GM12878 (cell line): ENCODE data around the gene DNAJC27. TPM values are rescaled to one million over a fixed set of nuclear protein-coding genes. Genes with fewer than 3 reads are reported as not detected.

Experiments used
- ATAC-seq: fragments of 200-7000 bp; cut with Tn5 transposase; 3 replicates; pipeline ENCODE4 v1.9.1; 2020; ENCODE audit warnings: mild to moderate bottlenecking, moderate library complexity
- BruUV-seq: library from RNA; stranded (reverse); fragments of 400-500 nt; replicated peaks from 2 replicates; lab custom pipeline; 2021; lab: Mats Ljungman, UMichigan
- CTCF ChIA-PET: fragments of 300-600 bp; sonication (Branson Sonifier 250); formaldehyde crosslinking; extraction: SDS; loops from one replicate; lab custom pipeline; 2021; ENCODE audit warnings: inconsistent platforms; lab: Yijun Ruan, JAX
- POLR2A ChIA-PET: fragments of 350-600 bp; formaldehyde crosslinking; extraction: SDS; loops from one replicate; lab custom pipeline; 2021; ENCODE audit warnings: inconsistent platforms; lab: Charles Lee
- RAD21 ChIA-PET: fragments of 300-600 bp; sonication (Branson Sonifier 250); formaldehyde crosslinking; loops from one replicate; lab custom pipeline; 2023; ENCODE audit warnings: antibody characterized with exemption; ENCODE audit not compliant: unreplicated experiment; lab: Charles Lee
- SMC1A ChIA-PET: fragments of 300-600 bp; sonication (Branson Sonifier 250); formaldehyde crosslinking; loops from one replicate; lab custom pipeline; 2023; ENCODE audit not compliant: unreplicated experiment, uncharacterized antibody; lab: Charles Lee
- DNase-seq: peaks from one replicate; pipeline ENCODE4 v3.0.0-alpha.2; 2011; ENCODE audit warnings: low read depth, low spot score
- FAIRE-seq: peaks from 3 replicates; lab custom pipeline; 2011; peaks lifted over from hg19 to GRCh38; lab: Jason Lieb, UNC
- H2AFZ ChIP-seq: 2 replicates; pipeline ENCODE4 v1.6.0; 2011; ENCODE audit warnings: low read depth, low read length, control low read depth; ENCODE audit not compliant: control insufficient read depth
- H3K27ac ChIP-seq: 2 replicates; pipeline ENCODE4 v1.5.1; 2011; ENCODE audit warnings: control low read depth; ENCODE audit not compliant: control insufficient read depth, insufficient read depth
- H3K27me3 ChIP-seq, 2 experiments: replicated peaks in 1 of 2; 2 replicates each; pipeline versions ENCODE4 v1.6.0 to v1.6.1; 2011; ENCODE audit warnings: low read length in 1 of 2; ENCODE audit not compliant: control insufficient read depth in 2 of 2, insufficient read depth in 2 of 2
- H3K36me3 ChIP-seq, 2 experiments: 2 replicates each; pipeline ENCODE4 v1.5.1; 2011; ENCODE audit warnings: low read length in 1 of 2; ENCODE audit not compliant: control insufficient read depth in 2 of 2, insufficient read depth in 2 of 2
- H3K4me1 ChIP-seq: 2 replicates; pipeline ENCODE4 v1.6.1; 2011; ENCODE audit warnings: mild to moderate bottlenecking, low read length, moderate library complexity, mixed read lengths; ENCODE audit not compliant: control insufficient read depth, insufficient read depth
- H3K4me2 ChIP-seq: 2 replicates; pipeline ENCODE4 v1.6.0; 2011; ENCODE audit warnings: control low read depth; ENCODE audit not compliant: control insufficient read depth, insufficient read depth
- H3K4me3 ChIP-seq: fragments of 200-600 bp; sonication (generic); 2 replicates; pipeline ENCODE4 v1.5.1; 2016
- H3K79me2 ChIP-seq: 2 replicates; pipeline ENCODE4 v1.6.0; 2011; ENCODE audit warnings: low read length; ENCODE audit not compliant: control insufficient read depth, insufficient read depth
- H3K9ac ChIP-seq: 2 replicates; pipeline ENCODE4 v1.8.0; 2011; ENCODE audit warnings: low read length, control low read depth, mixed read lengths; ENCODE audit not compliant: control insufficient read depth, insufficient read depth
- H3K9me3 ChIP-seq: replicated peaks from 3 replicates; pipeline ENCODE4 v1.5.1; 2011; ENCODE audit warnings: mild to moderate bottlenecking, low read length; ENCODE audit not compliant: control insufficient read depth, insufficient read depth
- H4K20me1 ChIP-seq: 2 replicates; pipeline ENCODE4 v1.6.0; 2011; ENCODE audit not compliant: control insufficient read depth, insufficient read depth
- ESRRA ChIP-seq: IDR thresholded peaks from 2 replicates; pipeline ENCODE4 v1.6.1; 2012; ENCODE audit warnings: mild to moderate bottlenecking, low read length, improper control_type of control experiment
- NR2F1 ChIP-seq: fragments of 450-650 bp; conservative IDR thresholded peaks from 2 replicates; pipeline ENCODE4 v1.6.1; 2017; ENCODE audit warnings: mild to moderate bottlenecking
- PAX8 ChIP-seq: fragments of 450-650 bp; IDR thresholded peaks from 2 replicates; pipeline ENCODE4 v1.6.1; 2017; ENCODE audit warnings: mild to moderate bottlenecking, moderate library complexity
- SREBF2 ChIP-seq: IDR thresholded peaks from 2 replicates; pipeline ENCODE4 v1.6.1; 2012; ENCODE audit warnings: mild to moderate bottlenecking, low read length
- WGBS: methylation state at CpG from one replicate; pipeline ENCODE4 v1.1.6; 2016; ENCODE audit warnings: low lambda C conversion rate; ENCODE audit not compliant: insufficient replicate concordance, insufficient coverage; ENCODE audit errors: missing lambda C conversion rate; 5-methylcytosine and 5-hydroxymethylcytosine counted together
- in situ Hi-C: fragments of 300-500 bp; cut with MboI; formaldehyde crosslinking; loops from 9 replicates; pipeline ENCODE4 v1.14.3; 2018; ENCODE audit warnings: mixed read lengths
- intact Hi-C: fragments of 100-400 bp; cut with micrococcal nuclease; formaldehyde crosslinking; loops from one replicate; pipeline ENCODE4 v1.14.2; 2022; ENCODE audit not compliant: unreplicated experiment
- polyA plus RNA-seq, 11 experiments: library from polyadenylated mRNA; depleted of rRNA in 4 of 11; unstranded in 6 of 11; stranded (reverse) in 5 of 11; fragments of >200 nt; fragmentation: Nextera tagmentation in 4 of 11; fragmentation: Illumina TruSeq in 1 of 11; extraction: Ambion mirVana in 4 of 11; extraction: Trizol in 1 of 11; gene quantifications; 1 replicate in 1 of 11; 2 replicates in 10 of 11; pipeline versions ENCODE4 v1.2.1 to v1.2.3, GENCODE V29; 2011 to 2016; ENCODE audit warnings: inconsistent platforms in 2 of 11, missing spikeins in 2 of 11, low read depth in 1 of 11
- total RNA-seq, 4 experiments: library from RNA; depleted of rRNA in 3 of 4; stranded (reverse); fragments of >200 nt in 3 of 4; fragmentation: Illumina TruSeq in 1 of 4; extraction: Trizol in 1 of 4; gene quantifications; 2 replicates each; pipeline versions ENCODE4 v1.2.1 to v1.2.3, GENCODE V29; 2013 to 2021
- TF ChIP-seq, protein P1 (sequence below): fragments of 450-650 bp; IDR thresholded peaks from 2 replicates; pipeline ENCODE4 v1.6.1; 2017; ENCODE audit warnings: mild to moderate bottlenecking
- TF ChIP-seq, protein P2 (sequence below), 3 experiments: IDR thresholded peaks in 2 of 3; conservative IDR thresholded peaks in 1 of 3; 2 replicates each; pipeline ENCODE4 v1.5.1; 2011; ENCODE audit warnings: low read depth in 3 of 3, low read length in 3 of 3, mild to moderate bottlenecking in 3 of 3, control low read depth in 2 of 3, moderate library complexity in 2 of 3, inconsistent platforms in 1 of 3, mixed read lengths in 1 of 3; ENCODE audit not compliant: control insufficient read depth in 2 of 3, insufficient read depth in 1 of 3; ENCODE audit errors: extremely low read depth in 1 of 3
- TF ChIP-seq, protein P3 (sequence below): IDR thresholded peaks from 2 replicates; pipeline ENCODE4 v1.6.1; 2012; ENCODE audit warnings: low read depth, low read length, improper control_type of control experiment

DNAJC27 gene
- total and polyA plus RNA-seq, 10 of the 15 experiments (the other 5 are each of a cell fraction or from before 2014, with no cell fraction given), result 0.95 to 9.6 (median 3.7) TPM

DNA sequence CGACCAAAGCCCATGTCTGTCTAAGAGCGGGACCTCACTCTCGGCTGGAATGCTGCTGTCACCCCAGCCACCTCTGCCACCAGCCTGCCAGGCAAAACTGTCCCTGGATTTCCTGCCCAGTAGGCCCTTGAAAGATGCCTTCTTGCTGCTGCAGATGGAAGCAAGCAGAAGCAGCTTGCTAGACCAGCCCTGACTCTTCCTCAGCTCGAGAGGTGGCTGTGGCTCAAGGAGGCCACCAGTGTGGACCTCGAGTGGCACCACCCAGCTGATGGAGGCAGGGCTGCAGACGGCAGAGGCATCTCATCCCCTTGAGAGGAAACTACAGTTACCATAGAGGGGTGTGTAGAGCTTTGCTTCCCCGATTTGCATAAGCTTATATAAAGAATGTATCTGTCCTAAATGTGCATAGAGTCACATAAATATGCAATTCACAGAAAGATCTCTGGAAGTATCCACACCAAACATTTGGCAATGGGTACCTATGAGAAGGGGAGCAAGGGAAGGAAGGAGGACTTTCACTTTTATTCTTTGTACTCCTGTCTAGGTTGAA is 72.3 kb downstream of the DNAJC27 start:
- 58% methylated on average over 7 of the region's 7 CpGs for WGBS
- no peak for ATAC-seq
- RAD21 ChIA-PET, result interaction anchor here (0.6 kb wide), 1 partner anchor 31 kb away, joined by 4 read pairs; no protein-coding TSS in a partner anchor
- H3K4me2 ChIP-seq, result no peak overlapping the region
- no peak overlapping the region for H3K27ac ChIP-seq
- POLR2A ChIA-PET, result no interaction called here
- no peaks in the 10 kb centered on the region for H3K27me3 ChIP-seq
- FAIRE-seq, result no peak
- no peak overlapping the region for H3K9ac ChIP-seq
- H3K4me1 ChIP-seq, result no peaks in the 10 kb centered on the region
- H3K79me2 ChIP-seq, result no peaks in the 10 kb centered on the region
- in situ Hi-C loops (no loop called here), intact Hi-C loops (no loop called here)
- H3K9me3 ChIP-seq, result peaks cover 11% of the 10 kb centered on the region
- DNase-seq, result no peak
- BruUV-seq, result no TSS peak
- H2AFZ ChIP-seq, result no peak overlapping the region
- CTCF ChIA-PET, result no interaction called here
- peaks cover 21 to 25% of the 10 kb centered on the region in 2 experiments for H3K36me3 ChIP-seq
- no peak for TF ChIP-seq SREBF2
- TF ChIP-seq, protein P1, sequence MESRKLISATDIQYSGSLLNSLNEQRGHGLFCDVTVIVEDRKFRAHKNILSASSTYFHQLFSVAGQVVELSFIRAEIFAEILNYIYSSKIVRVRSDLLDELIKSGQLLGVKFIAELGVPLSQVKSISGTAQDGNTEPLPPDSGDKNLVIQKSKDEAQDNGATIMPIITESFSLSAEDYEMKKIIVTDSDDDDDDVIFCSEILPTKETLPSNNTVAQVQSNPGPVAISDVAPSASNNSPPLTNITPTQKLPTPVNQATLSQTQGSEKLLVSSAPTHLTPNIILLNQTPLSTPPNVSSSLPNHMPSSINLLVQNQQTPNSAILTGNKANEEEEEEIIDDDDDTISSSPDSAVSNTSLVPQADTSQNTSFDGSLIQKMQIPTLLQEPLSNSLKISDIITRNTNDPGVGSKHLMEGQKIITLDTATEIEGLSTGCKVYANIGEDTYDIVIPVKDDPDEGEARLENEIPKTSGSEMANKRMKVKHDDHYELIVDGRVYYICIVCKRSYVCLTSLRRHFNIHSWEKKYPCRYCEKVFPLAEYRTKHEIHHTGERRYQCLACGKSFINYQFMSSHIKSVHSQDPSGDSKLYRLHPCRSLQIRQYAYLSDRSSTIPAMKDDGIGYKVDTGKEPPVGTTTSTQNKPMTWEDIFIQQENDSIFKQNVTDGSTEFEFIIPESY, result no peak
- no peak for TF ChIP-seq NR2F1
- TF ChIP-seq, protein P2, sequence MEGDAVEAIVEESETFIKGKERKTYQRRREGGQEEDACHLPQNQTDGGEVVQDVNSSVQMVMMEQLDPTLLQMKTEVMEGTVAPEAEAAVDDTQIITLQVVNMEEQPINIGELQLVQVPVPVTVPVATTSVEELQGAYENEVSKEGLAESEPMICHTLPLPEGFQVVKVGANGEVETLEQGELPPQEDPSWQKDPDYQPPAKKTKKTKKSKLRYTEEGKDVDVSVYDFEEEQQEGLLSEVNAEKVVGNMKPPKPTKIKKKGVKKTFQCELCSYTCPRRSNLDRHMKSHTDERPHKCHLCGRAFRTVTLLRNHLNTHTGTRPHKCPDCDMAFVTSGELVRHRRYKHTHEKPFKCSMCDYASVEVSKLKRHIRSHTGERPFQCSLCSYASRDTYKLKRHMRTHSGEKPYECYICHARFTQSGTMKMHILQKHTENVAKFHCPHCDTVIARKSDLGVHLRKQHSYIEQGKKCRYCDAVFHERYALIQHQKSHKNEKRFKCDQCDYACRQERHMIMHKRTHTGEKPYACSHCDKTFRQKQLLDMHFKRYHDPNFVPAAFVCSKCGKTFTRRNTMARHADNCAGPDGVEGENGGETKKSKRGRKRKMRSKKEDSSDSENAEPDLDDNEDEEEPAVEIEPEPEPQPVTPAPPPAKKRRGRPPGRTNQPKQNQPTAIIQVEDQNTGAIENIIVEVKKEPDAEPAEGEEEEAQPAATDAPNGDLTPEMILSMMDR (IDR thresholded peaks at IDR 0.05 in 2 of 3, conservative IDR thresholded peaks at IDR 0.05 in 1 of 3; ENCODE audit: control insufficient read depth in 2 of 3, extremely low read depth in 1 of 3, insufficient read depth in 1 of 3, low read depth in 3 of 3, low read length in 3 of 3), result no peak
- no peak for TF ChIP-seq PAX8
- no peak for TF ChIP-seq ESRRA
- TF ChIP-seq, protein P3, sequence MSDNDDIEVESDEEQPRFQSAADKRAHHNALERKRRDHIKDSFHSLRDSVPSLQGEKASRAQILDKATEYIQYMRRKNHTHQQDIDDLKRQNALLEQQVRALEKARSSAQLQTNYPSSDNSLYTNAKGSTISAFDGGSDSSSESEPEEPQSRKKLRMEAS, result no peak
- no peak overlapping the region for H3K4me3 ChIP-seq
- SMC1A ChIA-PET, result interaction anchor here (0.7 kb wide), 1 partner anchor 74 kb away, joined by 3 read pairs; no protein-coding TSS in a partner anchor
- H4K20me1 ChIP-seq, result no peaks in the 10 kb centered on the region
